ENCODE data around the gene ITPKA. TPM values are rescaled to one million over a fixed set of nuclear protein-coding genes. Genes with fewer than 3 reads are reported as not detected.

The ITPKA gene
- total RNA-seq, 1 donor from 2014 or later: 0.32 TPM

- intact Hi-C loops (cut with DNase I): no loop called here
Measured at GRCh38 chr15:41523097-41523496, 29.4 kb downstream of the ITPKA start.

GRCh38 chr15:41530363-41530956, 36.8 kb downstream of the ITPKA start:
- Histone ChIP-seq H3K4me1 (no peaks in the 10 kb centered on the region), H3K4me3 (no peak overlapping the region), H3K27me3 (ENCODE audit: low read depth) (no peaks in the 10 kb centered on the region), H3K36me3 (peaks cover 96% of the 10 kb centered on the region), H3K9me3 (no peaks in the 10 kb centered on the region), H3K27ac (peak overlapping the region; percentile 13)
- DNase-seq (no peak), ATAC-seq (no peak)
- intact Hi-C loops (cut with DNase I): no loop called here
- TF ChIP-seq CTCF (IDR thresholded peaks at IDR 0.05): no peak

More at GRCh38 chr15:41523097-41523496, 29.4 kb downstream of the ITPKA start:
- no peak for TF ChIP-seq CTCF (IDR thresholded peaks at IDR 0.05)
- no peak for ATAC-seq
- Histone ChIP-seq H3K27me3 (ENCODE audit: low read depth) (no peaks in the 10 kb centered on the region), H3K4me1 (no peaks in the 10 kb centered on the region), H3K27ac (no peak overlapping the region), H3K9me3 (no peaks in the 10 kb centered on the region), H3K36me3 (peaks cover 43% of the 10 kb centered on the region), H3K4me3 (no peak overlapping the region)
- no peak for DNase-seq

GRCh38 chr15:41535544-41535943, 41.9 kb downstream of the ITPKA start:
- H3K27me3 ChIP-seq (ENCODE audit: low read depth): no peaks in the 10 kb centered on the region
- no peaks in the 10 kb centered on the region for H3K9me3 ChIP-seq
- ATAC-seq (no peak), DNase-seq (no peak)
- no peaks in the 10 kb centered on the region for H3K4me1 ChIP-seq
- no peak for TF ChIP-seq CTCF (IDR thresholded peaks at IDR 0.05)
- no peak overlapping the region for H3K4me3 ChIP-seq
- intact Hi-C loops (cut with DNase I): no loop called here
- peaks cover 65% of the 10 kb centered on the region for H3K36me3 ChIP-seq
- no peak overlapping the region for H3K27ac ChIP-seq

- ATAC-seq (no peak), DNase-seq (no peak)
- H3K4me1 ChIP-seq: no peaks in the 10 kb centered on the region
- H3K36me3 ChIP-seq: peaks cover 53% of the 10 kb centered on the region
- H3K9me3 ChIP-seq: no peaks in the 10 kb centered on the region
- no peak overlapping the region for H3K27ac ChIP-seq
- no peak for TF ChIP-seq CTCF (IDR thresholded peaks at IDR 0.05)
- H3K27me3 ChIP-seq (ENCODE audit: low read depth): no peaks in the 10 kb centered on the region
- intact Hi-C loops (cut with DNase I): no loop called here
- H3K4me3 ChIP-seq: no peak overlapping the region
Measured at GRCh38 chr15:41536866-41537265, 43.2 kb downstream of the ITPKA start.

- H3K4me1 ChIP-seq: peaks cover 12% of the 10 kb centered on the region
- intact Hi-C loops (cut with DNase I): no loop called here
- H3K27ac ChIP-seq: peak overlapping the region; percentile 81
- no peaks in the 10 kb centered on the region for H3K27me3 ChIP-seq (ENCODE audit: low read depth)
- no peaks in the 10 kb centered on the region for H3K36me3 ChIP-seq
- no peaks in the 10 kb centered on the region for H3K9me3 ChIP-seq
- H3K4me3 ChIP-seq: peak overlapping the region; percentile 87
- no peak for DNase-seq
- no peak for ATAC-seq
- TF ChIP-seq CTCF (IDR thresholded peaks at IDR 0.05): no peak
Measured at GRCh38 chr15:41543521-41543870, 49.8 kb downstream of the ITPKA start.

Measured in lower lobe of right lung (tissue), 2 donors.